SK-N-SH treated with all-trans-retinoic acid at 6 μM for 48 hours (cell line): ENCODE measurements around the gene SYTL1.

Experiments
- OSR1 ChIP-seq: fragments of 250-450 bp; sonication (Bioruptor Pico); IDR thresholded peaks from 2 replicates; pipeline ENCODE4 v1.8.0; 2022; ENCODE audit warnings: moderate library complexity, mild to moderate bottlenecking, inconsistent platforms
- TF ChIP-seq, protein P1 (sequence below): fragments of 250-450 bp; sonication (Bioruptor Pico); IDR thresholded peaks from 2 replicates; pipeline ENCODE4 v1.8.0; 2020; ENCODE audit warnings: mild to moderate bottlenecking, moderate library complexity, borderline replicate concordance

- TF ChIP-seq OSR1 (CRISPR knock-in tag), result no peak
- TF ChIP-seq, protein P1, sequence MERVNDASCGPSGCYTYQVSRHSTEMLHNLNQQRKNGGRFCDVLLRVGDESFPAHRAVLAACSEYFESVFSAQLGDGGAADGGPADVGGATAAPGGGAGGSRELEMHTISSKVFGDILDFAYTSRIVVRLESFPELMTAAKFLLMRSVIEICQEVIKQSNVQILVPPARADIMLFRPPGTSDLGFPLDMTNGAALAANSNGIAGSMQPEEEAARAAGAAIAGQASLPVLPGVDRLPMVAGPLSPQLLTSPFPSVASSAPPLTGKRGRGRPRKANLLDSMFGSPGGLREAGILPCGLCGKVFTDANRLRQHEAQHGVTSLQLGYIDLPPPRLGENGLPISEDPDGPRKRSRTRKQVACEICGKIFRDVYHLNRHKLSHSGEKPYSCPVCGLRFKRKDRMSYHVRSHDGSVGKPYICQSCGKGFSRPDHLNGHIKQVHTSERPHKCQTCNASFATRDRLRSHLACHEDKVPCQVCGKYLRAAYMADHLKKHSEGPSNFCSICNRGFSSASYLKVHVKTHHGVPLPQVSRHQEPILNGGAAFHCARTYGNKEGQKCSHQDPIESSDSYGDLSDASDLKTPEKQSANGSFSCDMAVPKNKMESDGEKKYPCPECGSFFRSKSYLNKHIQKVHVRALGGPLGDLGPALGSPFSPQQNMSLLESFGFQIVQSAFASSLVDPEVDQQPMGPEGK, result no peak
Observed at GRCh38 chr1:27402349-27402754, 60.5 kb downstream of the SYTL1 start.
